ENCODE data around the gene PTBP1.

The PTBP1 gene

GRCh38 chr19:796692-797527 lies at the start of gene PTBP1:
Gene PTBP1 (plus strand): TSS chr19:797452. CDS start chr19:797498, 46 bp downstream.
- peak within 1 kb of the TSS; percentile 88 for H3K4me3 Mint-ChIP-seq
- peak within 1 kb of the TSS; percentile 87 for H3K27ac Mint-ChIP-seq
- intact Hi-C loops (cut with micrococcal nuclease) = loop anchor here (1.0 kb wide), 1 partner anchor 96 kb away; the partner anchor contains the start of genes MED16 and RNU6-9
- H3K4me1 Mint-ChIP-seq (ENCODE audit: low read depth) = peaks cover 32% of the 10 kb centered on the region
- no peaks in the 10 kb centered on the region for H3K27me3 Mint-ChIP-seq
- no peaks in the 10 kb centered on the region for H3K9me3 Mint-ChIP-seq
- peaks cover 40% of the 10 kb centered on the region for H3K36me3 Mint-ChIP-seq (ENCODE audit: low read depth)

- Mint-ChIP-seq H3K27ac (no peak overlapping the region), H3K4me3 (no peak overlapping the region)
Observed at GRCh38 chr19:748274-748598, 49.0 kb upstream of the PTBP1 start.

GRCh38 chr19:749811-750210 lies 47.4 kb upstream of the PTBP1 start:
- Mint-ChIP-seq H3K9me3 (peaks cover 9% of the 10 kb centered on the region), H3K36me3 (ENCODE audit: low read depth) (no peaks in the 10 kb centered on the region), H3K4me3 (no peak overlapping the region), H3K4me1 (ENCODE audit: low read depth) (peaks cover 22% of the 10 kb centered on the region), H3K27me3 (peaks cover 7% of the 10 kb centered on the region), H3K27ac (no peak overlapping the region)
- intact Hi-C loops (cut with micrococcal nuclease) = loop anchor here (5.0 kb wide), 1 partner anchor 88 kb away; the partner anchor contains the start of gene RNF126

More at GRCh38 chr19:748274-748598, 49.0 kb upstream of the PTBP1 start:
- peaks cover 2% of the 10 kb centered on the region for H3K27me3 Mint-ChIP-seq
- H3K36me3 Mint-ChIP-seq (ENCODE audit: low read depth) = no peaks in the 10 kb centered on the region
- intact Hi-C loops (cut with micrococcal nuclease) = no loop called here
- H3K4me1 Mint-ChIP-seq (ENCODE audit: low read depth) = peaks cover 15% of the 10 kb centered on the region
- H3K9me3 Mint-ChIP-seq = peaks cover 9% of the 10 kb centered on the region

DNA sequence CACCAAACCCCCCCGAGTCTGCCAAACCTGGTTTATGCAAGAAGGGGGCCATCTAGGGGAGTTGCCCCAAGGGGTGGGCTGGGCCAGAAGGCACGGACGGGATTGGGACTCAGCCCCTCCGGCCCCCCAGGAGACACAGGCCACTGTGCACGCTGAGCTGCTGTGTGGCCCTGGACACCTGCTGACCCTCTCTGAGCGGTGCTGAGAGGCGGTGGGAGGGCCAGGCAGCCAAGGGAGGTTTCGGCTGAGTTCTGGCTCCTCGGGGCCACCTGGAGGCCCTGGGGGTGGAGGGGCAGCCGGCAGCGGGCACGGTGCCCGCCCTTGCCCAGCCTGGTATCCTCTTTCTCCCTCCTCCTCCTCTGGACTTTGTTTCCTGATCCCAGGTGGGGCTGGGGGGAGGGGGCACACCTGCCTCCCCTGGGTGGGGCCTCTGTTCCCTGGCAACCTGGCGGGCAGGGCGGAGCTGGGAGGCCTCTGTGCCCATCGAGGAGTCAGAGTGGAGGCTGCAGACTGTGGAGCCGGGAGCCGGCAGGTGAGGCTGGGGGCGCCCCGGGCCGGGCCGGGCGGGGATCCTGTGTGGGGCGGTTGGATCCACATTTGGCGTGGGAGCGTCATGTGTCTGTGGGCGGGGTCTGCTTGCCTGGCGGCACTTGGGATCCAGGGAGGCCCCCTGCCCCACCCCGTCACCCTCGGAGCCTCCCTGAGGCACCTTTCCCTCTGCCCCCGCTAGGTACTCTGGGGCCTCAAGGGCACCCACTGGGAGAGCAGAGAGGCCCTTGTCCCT lies 46.4 kb upstream of the PTBP1 start, which contains the start of gene MISP:
MISP (plus strand) TSS at position 473 of the 784 bp plus-strand sequence. CDS start 5,835 bp downstream, outside the sequence.
- intact Hi-C loops (cut with micrococcal nuclease) = loop anchor here (5.0 kb wide), 1 partner anchor 89 kb away; the partner anchor contains the start of gene RNF126
- Mint-ChIP-seq H3K27ac (peak within 1 kb of the TSS; percentile 73), H3K9me3 (peaks cover 9% of the 10 kb centered on the region), H3K4me1 (ENCODE audit: low read depth) (peaks cover 22% of the 10 kb centered on the region), H3K27me3 (peaks cover 16% of the 10 kb centered on the region), H3K4me3 (no peak within 1 kb of the TSS), H3K36me3 (ENCODE audit: low read depth) (no peaks in the 10 kb centered on the region)

DNA sequence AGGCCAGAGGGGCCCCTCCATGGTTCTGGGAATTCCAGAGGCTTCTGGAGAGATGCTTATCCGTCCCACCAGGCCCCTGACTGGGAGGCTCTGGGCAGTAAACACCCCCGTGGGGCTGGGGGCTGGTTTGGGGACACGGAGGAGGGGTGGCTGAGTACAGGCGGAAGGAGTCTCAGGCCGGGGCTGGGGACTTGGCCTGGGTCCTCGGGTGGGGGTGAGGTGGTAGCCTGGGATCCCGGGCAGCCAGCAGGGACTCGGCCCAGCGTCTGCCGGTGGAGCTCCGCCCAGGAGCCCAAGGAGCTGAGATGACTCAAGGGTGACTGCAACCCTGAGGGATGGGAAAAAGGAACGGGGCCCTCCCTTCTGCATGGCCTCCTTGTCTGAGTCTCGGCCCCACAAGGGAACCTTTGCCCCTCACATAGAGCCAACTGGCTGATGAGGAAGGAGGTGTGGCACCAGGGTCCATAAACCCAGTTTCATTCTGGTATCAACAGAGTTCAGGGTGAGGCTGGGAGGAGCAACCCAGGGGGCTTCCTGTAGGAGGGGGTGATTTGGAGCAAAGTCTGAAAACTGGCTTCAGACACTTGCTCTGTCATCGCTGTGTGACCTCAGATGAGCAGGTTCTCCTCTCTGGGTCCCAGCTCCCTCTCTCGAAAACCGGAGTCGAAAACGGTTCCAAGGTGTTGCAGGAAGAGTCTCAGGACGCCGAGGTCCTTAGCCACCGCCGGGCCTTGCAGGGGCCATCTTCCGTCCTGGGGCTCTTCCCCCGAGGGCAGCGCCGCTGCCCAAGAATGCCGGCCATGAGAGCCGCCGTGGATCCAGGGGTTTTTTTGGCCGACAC lies 45.5 kb upstream of the PTBP1 start:
- Mint-ChIP-seq H3K4me3 (no peak overlapping the region), H3K27me3 (peaks cover 20% of the 10 kb centered on the region), H3K27ac (peak overlapping the region; percentile 73), H3K36me3 (ENCODE audit: low read depth) (no peaks in the 10 kb centered on the region), H3K9me3 (peaks cover 9% of the 10 kb centered on the region), H3K4me1 (ENCODE audit: low read depth) (peaks cover 22% of the 10 kb centered on the region)
- intact Hi-C loops (cut with micrococcal nuclease) = loop anchor here (5.0 kb wide), 1 partner anchor 89 kb away; the partner anchor contains the start of gene RNF126

DNA sequence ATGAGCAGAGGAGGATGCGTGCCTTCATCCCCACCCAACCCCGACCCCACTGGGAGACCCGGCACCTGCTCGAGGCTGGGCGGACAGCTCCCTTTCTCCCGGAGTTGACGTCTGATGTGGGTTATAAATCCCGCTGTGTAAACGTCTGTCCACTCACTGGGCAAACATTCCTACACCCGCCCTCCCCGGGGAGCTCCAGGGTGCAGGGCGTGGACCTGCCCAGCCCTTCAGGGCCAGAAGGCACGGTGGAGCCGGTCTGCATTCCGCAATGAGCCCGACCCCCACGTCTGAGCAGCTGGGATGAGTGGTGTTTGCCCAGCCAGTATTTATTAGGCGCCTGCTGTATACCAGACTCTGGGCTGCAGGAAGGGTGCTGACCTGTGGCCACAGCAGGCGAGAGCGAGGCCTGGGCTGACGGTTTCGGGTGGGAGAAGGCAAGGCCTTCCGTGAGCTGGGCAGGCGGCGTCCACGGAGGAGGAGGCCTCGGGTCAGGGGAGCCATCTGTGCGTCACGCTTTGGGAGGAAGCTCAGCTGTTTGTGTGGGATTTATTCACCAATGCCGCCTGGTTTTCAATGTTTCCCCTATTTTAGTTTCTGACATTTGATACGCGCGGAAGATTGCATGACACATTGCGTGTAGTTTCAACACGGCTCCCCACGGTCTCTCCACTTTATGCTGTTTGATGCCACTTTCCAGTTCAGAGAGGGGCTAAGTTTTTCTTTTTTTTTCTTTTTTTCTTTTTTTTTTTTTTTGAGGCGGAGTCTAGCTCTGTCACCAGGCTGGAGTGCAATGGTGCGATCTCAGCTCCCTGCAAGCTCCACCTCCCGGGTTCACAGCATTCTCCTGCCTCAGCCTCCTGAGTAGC lies 44.4 kb upstream of the PTBP1 start:
- Mint-ChIP-seq H3K4me1 (ENCODE audit: low read depth) (peaks cover 22% of the 10 kb centered on the region), H3K36me3 (ENCODE audit: low read depth) (no peaks in the 10 kb centered on the region)

DNA sequence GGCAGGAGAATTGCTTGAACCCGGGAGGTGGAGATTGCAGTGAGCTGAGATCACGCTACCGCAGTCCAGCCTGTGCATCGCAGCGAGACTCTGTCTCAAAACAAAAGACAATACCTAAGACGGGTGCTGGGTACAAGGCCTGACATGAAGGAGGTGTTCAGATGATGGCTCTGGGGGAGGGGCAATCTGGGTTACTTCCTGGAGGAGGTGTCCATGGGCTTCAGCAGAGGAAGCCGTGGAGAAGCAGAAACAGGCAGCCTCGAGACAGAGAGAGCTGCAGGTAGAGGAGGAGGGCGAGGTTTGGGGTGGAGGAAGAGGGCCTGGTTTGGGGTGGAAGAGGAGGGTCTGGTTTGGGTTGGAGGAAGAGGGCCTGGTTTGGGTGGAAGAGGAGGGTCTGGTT lies 42.7 kb upstream of the PTBP1 start:
- intact Hi-C loops (cut with micrococcal nuclease) = loop anchor here (5.0 kb wide), 1 partner anchor 92 kb away; the partner anchor contains the start of gene RNF126
- H3K4me3 Mint-ChIP-seq = no peak overlapping the region
- peaks cover 18% of the 10 kb centered on the region for H3K9me3 Mint-ChIP-seq
- H3K4me1 Mint-ChIP-seq (ENCODE audit: low read depth) = peaks cover 22% of the 10 kb centered on the region
- peaks cover 28% of the 10 kb centered on the region for H3K27me3 Mint-ChIP-seq
- H3K27ac Mint-ChIP-seq = no peak overlapping the region
- no peaks in the 10 kb centered on the region for H3K36me3 Mint-ChIP-seq (ENCODE audit: low read depth)

More for the DNA sequence above, 44.4 kb upstream of the PTBP1 start:
- peaks cover 25% of the 10 kb centered on the region for H3K27me3 Mint-ChIP-seq
- peak overlapping the region; percentile 83 for H3K27ac Mint-ChIP-seq
- H3K4me3 Mint-ChIP-seq = peak overlapping the region; percentile 48
- intact Hi-C loops (cut with micrococcal nuclease) = loop anchor here (5.0 kb wide), 1 partner anchor 91 kb away; the partner anchor contains the start of gene RNF126
- peaks cover 10% of the 10 kb centered on the region for H3K9me3 Mint-ChIP-seq

- peaks cover 22% of the 10 kb centered on the region for H3K4me1 Mint-ChIP-seq (ENCODE audit: low read depth)
- peaks cover 33% of the 10 kb centered on the region for H3K27me3 Mint-ChIP-seq
- H3K36me3 Mint-ChIP-seq (ENCODE audit: low read depth) = no peaks in the 10 kb centered on the region
- intact Hi-C loops (cut with micrococcal nuclease) = no loop called here
- H3K4me3 Mint-ChIP-seq = no peak overlapping the region
- H3K27ac Mint-ChIP-seq = no peak overlapping the region
- peaks cover 18% of the 10 kb centered on the region for H3K9me3 Mint-ChIP-seq
Observed at GRCh38 chr19:755063-755462, 42.2 kb upstream of the PTBP1 start.

- Mint-ChIP-seq H3K4me1 (ENCODE audit: low read depth) (peaks cover 21% of the 10 kb centered on the region), H3K9me3 (peaks cover 18% of the 10 kb centered on the region), H3K4me3 (no peak overlapping the region), H3K27me3 (peaks cover 36% of the 10 kb centered on the region), H3K36me3 (ENCODE audit: low read depth) (no peaks in the 10 kb centered on the region), H3K27ac (no peak overlapping the region)
- intact Hi-C loops (cut with micrococcal nuclease) = no loop called here
Observed at GRCh38 chr19:756236-756635, 41.0 kb upstream of the PTBP1 start.

DNA sequence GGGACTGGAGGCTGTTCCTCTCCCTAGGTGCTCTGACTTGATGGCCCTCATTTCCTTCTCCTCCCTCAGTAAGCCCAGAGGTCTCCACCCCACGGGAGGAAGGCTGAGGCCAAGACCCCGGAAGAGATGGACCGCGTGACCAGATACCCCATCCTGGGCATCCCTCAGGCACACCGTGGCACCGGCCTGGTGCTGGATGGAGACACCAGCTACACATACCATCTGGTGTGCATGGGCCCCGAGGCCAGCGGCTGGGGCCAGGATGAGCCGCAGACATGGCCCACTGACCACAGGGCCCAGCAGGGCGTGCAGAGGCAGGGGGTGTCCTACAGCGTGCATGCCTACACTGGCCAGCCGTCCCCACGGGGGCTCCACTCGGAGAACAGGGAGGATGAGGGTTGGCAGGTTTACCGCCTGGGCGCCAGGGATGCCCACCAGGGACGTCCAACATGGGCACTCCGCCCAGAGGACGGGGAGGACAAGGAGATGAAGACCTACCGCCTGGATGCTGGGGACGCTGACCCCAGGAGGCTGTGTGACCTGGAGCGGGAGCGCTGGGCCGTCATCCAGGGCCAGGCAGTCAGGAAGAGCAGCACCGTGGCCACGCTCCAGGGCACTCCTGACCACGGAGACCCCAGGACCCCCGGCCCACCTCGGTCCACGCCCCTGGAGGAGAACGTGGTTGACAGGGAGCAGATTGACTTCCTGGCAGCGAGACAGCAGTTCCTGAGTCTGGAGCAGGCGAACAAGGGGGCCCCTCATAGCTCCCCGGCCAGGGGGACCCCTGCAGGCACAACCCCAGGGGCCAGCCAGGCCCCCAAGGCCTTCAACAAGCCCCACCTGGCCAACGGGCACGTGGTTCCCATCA lies 40.2 kb upstream of the PTBP1 start:
- Mint-ChIP-seq H3K27ac (no peak overlapping the region), H3K4me1 (ENCODE audit: low read depth) (peaks cover 13% of the 10 kb centered on the region), H3K36me3 (ENCODE audit: low read depth) (no peaks in the 10 kb centered on the region), H3K27me3 (peaks cover 40% of the 10 kb centered on the region), H3K9me3 (peaks cover 18% of the 10 kb centered on the region), H3K4me3 (no peak overlapping the region)
- intact Hi-C loops (cut with micrococcal nuclease) = no loop called here

DNA sequence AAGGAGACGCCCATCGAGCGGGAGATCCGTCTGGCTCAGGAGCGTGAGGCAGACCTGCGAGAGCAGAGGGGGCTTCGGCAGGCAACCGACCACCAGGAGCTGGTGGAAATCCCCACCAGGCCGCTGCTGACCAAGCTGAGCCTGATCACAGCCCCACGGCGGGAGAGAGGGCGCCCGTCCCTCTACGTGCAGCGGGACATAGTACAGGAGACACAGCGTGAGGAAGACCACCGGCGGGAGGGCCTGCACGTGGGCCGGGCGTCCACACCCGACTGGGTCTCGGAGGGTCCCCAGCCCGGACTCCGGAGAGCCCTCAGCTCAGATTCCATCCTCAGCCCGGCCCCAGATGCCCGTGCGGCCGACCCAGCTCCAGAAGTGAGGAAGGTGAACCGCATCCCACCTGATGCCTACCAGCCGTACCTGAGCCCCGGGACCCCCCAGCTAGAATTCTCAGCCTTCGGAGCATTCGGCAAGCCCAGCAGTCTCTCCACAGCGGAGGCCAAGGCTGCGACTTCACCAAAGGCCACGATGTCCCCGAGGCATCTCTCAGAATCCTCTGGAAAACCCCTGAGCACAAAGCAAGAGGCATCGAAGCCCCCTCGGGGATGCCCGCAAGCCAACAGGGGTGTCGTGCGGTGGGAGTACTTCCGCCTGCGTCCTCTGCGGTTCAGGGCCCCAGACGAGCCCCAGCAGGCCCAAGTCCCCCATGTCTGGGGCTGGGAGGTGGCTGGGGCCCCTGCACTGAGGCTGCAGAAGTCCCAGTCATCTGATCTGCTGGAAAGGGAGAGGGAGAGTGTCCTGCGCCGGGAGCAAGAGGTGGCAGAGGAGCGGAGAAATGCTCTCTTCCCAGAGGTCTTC lies 39.2 kb upstream of the PTBP1 start:
- Mint-ChIP-seq H3K36me3 (ENCODE audit: low read depth) (no peaks in the 10 kb centered on the region), H3K27ac (no peak overlapping the region), H3K4me3 (no peak overlapping the region), H3K9me3 (peaks cover 18% of the 10 kb centered on the region), H3K27me3 (peaks cover 42% of the 10 kb centered on the region), H3K4me1 (ENCODE audit: low read depth) (peaks cover 9% of the 10 kb centered on the region)
- intact Hi-C loops (cut with micrococcal nuclease) = no loop called here

Data from dendritic cell treated with granulocyte-macrophage colony-stimulating factor and Interleukin-4, amounts not matched to agents 40 ng/mL and 50 ng/mL, for 4 days (primary cell).